Parathyroid adenoma (tissue), 2 donors: ENCODE measurements around the gene SMNDC1.

Experiments
- H2AFZ ChIP-seq: fragments of 300-600 bp; sonication (generic); one replicate; pipeline ENCODE4 v1.7.0; 2017; ENCODE audit warnings: antibody characterized with exemption, mild to moderate bottlenecking
- H3K27ac ChIP-seq: fragments of 300-600 bp; sonication (generic); one replicate; pipeline ENCODE4 v1.7.0; 2017
- H3K27me3 ChIP-seq: fragments of 300-600 bp; sonication (generic); one replicate; pipeline ENCODE4 v1.7.0; 2017; ENCODE audit warnings: low read length; ENCODE audit not compliant: control insufficient read depth, insufficient read depth
- H3K36me3 ChIP-seq: fragments of 300-600 bp; sonication (generic); one replicate; pipeline ENCODE4 v1.7.0; 2017; ENCODE audit warnings: low read length; ENCODE audit not compliant: control insufficient read depth, insufficient read depth
- H3K4me1 ChIP-seq: fragments of 300-600 bp; sonication (generic); one replicate; pipeline ENCODE4 v1.7.0; 2017; ENCODE audit warnings: control low read depth
- H3K4me2 ChIP-seq: fragments of 300-600 bp; sonication (generic); one replicate; pipeline ENCODE4 v1.7.0; 2017; ENCODE audit warnings: low read length
- H3K4me3 ChIP-seq: fragments of 300-600 bp; sonication (generic); one replicate; pipeline ENCODE4 v1.7.0; 2017; ENCODE audit warnings: low read depth, low read length
- H3K79me2 ChIP-seq: fragments of 300-600 bp; sonication (generic); one replicate; pipeline ENCODE4 v1.7.0; 2017; ENCODE audit warnings: control low read depth
- H3K9ac ChIP-seq: fragments of 300-600 bp; sonication (generic); one replicate; pipeline ENCODE4 v1.7.0; 2017; ENCODE audit warnings: mild to moderate bottlenecking
- H3K9me3 ChIP-seq: fragments of 300-600 bp; sonication (generic); one replicate; pipeline ENCODE4 v1.7.0; 2017; ENCODE audit warnings: low read length; ENCODE audit not compliant: control insufficient read depth
- CTCF ChIP-seq: fragments of 300-600 bp; sonication (generic); IDR thresholded peaks from one replicate; pipeline ENCODE4 v1.7.0; 2017; ENCODE audit warnings: antibody characterized with exemption, mild to moderate bottlenecking
- donor health status: primary hyperparathyroidism.

Gene SMNDC1

GRCh38 chr10:110337906-110338305, 33.2 kb upstream of the SMNDC1 start:
- H3K36me3 ChIP-seq, result no peaks in the 10 kb centered on the region
- no peaks in the 10 kb centered on the region for H3K9me3 ChIP-seq
- peaks cover 16% of the 10 kb centered on the region for H3K4me1 ChIP-seq
- H3K27ac ChIP-seq, result no peak overlapping the region
- H3K4me3 ChIP-seq, result no peak overlapping the region
- no peak overlapping the region for H2AFZ ChIP-seq
- no peaks in the 10 kb centered on the region for H3K79me2 ChIP-seq
- H3K27me3 ChIP-seq, result no peaks in the 10 kb centered on the region
- no peak overlapping the region for H3K4me2 ChIP-seq
- H3K9ac ChIP-seq, result no peak overlapping the region
- TF ChIP-seq CTCF, result no peak

GRCh38 chr10:110337401-110337800, 32.7 kb upstream of the SMNDC1 start:
- Histone ChIP-seq H3K4me3 (no peak overlapping the region), H3K79me2 (no peaks in the 10 kb centered on the region), H3K36me3 (no peaks in the 10 kb centered on the region), H3K9me3 (no peaks in the 10 kb centered on the region), H3K4me2 (no peak overlapping the region), H2AFZ (no peak overlapping the region), H3K27me3 (no peaks in the 10 kb centered on the region), H3K9ac (no peak overlapping the region), H3K4me1 (peaks cover 16% of the 10 kb centered on the region), H3K27ac (no peak overlapping the region)
- no peak for TF ChIP-seq CTCF

- H3K79me2 ChIP-seq, result no peaks in the 10 kb centered on the region
- peaks cover 16% of the 10 kb centered on the region for H3K4me1 ChIP-seq
- TF ChIP-seq CTCF, result no peak
- peak overlapping the region; percentile 64 for H3K27ac ChIP-seq
- no peaks in the 10 kb centered on the region for H3K36me3 ChIP-seq
- H2AFZ ChIP-seq, result peak overlapping the region; percentile 80
- H3K27me3 ChIP-seq, result no peaks in the 10 kb centered on the region
- no peak overlapping the region for H3K4me2 ChIP-seq
- H3K9ac ChIP-seq, result no peak overlapping the region
- no peaks in the 10 kb centered on the region for H3K9me3 ChIP-seq
- H3K4me3 ChIP-seq, result no peak overlapping the region
Observed at GRCh38 chr10:110336111-110336721, 31.5 kb upstream of the SMNDC1 start.

- Histone ChIP-seq H3K79me2 (no peaks in the 10 kb centered on the region), H3K4me3 (no peak overlapping the region), H3K9ac (no peak overlapping the region), H3K9me3 (no peaks in the 10 kb centered on the region), H3K27ac (peak overlapping the region; percentile 64), H3K4me2 (no peak overlapping the region), H3K4me1 (peaks cover 16% of the 10 kb centered on the region), H3K36me3 (no peaks in the 10 kb centered on the region), H2AFZ (peak overlapping the region; percentile 80), H3K27me3 (no peaks in the 10 kb centered on the region)
- no peak for TF ChIP-seq CTCF
Observed at GRCh38 chr10:110335314-110336064, 30.8 kb upstream of the SMNDC1 start.
